ENCODE measurements around the gene ENPP6.

The ENPP6 gene

GRCh38 chr4:184122631-184123408 lies 94.9 kb downstream of the ENPP6 start:
- no peak for ATAC-seq
- TF ChIP-seq ZNF70 (CRISPR knock-in tag; IDR thresholded peaks at IDR 0.05) (no peak), ZNF8 (CRISPR knock-in tag; IDR thresholded peaks at IDR 0.05) (no peak), TCF4 (CRISPR knock-in tag; IDR thresholded peaks at IDR 0.05; ENCODE audit: borderline replicate concordance) (no peak), ZNF565 (CRISPR knock-in tag; conservative IDR thresholded peaks at IDR 0.05; ENCODE audit: low read depth) (no peak), TOX (CRISPR knock-in tag; IDR thresholded peaks at IDR 0.05; ENCODE audit: borderline replicate concordance) (no peak), PPARA (CRISPR knock-in tag; IDR thresholded peaks at IDR 0.05; ENCODE audit: borderline replicate concordance) (no peak), SNAI2 (CRISPR knock-in tag; IDR thresholded peaks at IDR 0.05) (no peak), ZFP3 (CRISPR knock-in tag; IDR thresholded peaks at IDR 0.05) (no peak), ISL1 (CRISPR knock-in tag; IDR thresholded peaks at IDR 0.05) (no peak), CSDC2 (CRISPR knock-in tag; IDR thresholded peaks at IDR 0.05) (no peak)
- TF ChIP-seq, protein P1, sequence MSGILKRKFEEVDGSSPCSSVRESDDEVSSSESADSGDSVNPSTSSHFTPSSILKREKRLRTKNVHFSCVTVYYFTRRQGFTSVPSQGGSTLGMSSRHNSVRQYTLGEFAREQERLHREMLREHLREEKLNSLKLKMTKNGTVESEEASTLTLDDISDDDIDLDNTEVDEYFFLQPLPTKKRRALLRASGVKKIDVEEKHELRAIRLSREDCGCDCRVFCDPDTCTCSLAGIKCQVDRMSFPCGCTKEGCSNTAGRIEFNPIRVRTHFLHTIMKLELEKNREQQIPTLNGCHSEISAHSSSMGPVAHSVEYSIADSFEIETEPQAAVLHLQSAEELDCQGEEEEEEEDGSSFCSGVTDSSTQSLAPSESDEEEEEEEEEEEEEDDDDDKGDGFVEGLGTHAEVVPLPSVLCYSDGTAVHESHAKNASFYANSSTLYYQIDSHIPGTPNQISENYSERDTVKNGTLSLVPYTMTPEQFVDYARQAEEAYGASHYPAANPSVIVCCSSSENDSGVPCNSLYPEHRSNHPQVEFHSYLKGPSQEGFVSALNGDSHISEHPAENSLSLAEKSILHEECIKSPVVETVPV (CRISPR knock-in tag; IDR thresholded peaks at IDR 0.05): no peak
- TF ChIP-seq, protein P2, sequence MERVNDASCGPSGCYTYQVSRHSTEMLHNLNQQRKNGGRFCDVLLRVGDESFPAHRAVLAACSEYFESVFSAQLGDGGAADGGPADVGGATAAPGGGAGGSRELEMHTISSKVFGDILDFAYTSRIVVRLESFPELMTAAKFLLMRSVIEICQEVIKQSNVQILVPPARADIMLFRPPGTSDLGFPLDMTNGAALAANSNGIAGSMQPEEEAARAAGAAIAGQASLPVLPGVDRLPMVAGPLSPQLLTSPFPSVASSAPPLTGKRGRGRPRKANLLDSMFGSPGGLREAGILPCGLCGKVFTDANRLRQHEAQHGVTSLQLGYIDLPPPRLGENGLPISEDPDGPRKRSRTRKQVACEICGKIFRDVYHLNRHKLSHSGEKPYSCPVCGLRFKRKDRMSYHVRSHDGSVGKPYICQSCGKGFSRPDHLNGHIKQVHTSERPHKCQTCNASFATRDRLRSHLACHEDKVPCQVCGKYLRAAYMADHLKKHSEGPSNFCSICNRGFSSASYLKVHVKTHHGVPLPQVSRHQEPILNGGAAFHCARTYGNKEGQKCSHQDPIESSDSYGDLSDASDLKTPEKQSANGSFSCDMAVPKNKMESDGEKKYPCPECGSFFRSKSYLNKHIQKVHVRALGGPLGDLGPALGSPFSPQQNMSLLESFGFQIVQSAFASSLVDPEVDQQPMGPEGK (CRISPR knock-in tag; IDR thresholded peaks at IDR 0.05; ENCODE audit: borderline replicate concordance): no peak

DNA sequence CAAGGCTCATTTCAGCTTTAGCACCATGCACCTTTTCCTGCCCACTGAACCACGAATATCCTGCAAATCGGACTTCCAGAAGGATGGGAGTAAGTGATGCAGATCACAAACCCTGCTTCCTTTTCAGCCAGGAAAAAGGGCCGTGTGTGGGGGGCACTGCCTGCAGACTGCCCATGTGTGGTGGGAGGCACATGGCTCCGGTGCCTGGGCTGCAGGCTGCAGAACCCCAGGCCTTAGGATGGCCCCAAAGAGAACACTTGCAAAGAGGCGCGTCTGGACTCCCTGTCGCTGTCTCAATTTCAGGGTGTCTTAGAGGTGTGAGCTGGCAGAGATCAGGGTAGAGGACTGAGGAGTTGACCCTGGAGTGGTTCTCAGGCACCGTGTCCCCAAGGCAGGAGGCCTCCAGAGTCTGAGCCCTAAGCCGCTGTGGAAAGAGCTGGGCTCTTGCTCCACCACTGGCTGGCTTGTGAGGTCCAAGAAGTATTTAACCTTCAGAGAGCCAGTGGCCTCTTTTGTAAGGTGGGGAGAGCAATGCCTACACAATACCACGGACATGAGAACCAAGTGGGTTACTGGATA lies 97.0 kb downstream of the ENPP6 start:
- no peak for ATAC-seq
- TF ChIP-seq, protein P2 (CRISPR knock-in tag; IDR thresholded peaks at IDR 0.05; ENCODE audit: borderline replicate concordance): no peak
- TF ChIP-seq ZC3H10 (CRISPR knock-in tag; IDR thresholded peaks at IDR 0.05): no peak
- TF ChIP-seq ZFP3 (CRISPR knock-in tag; IDR thresholded peaks at IDR 0.05): no peak
- TF ChIP-seq CSDC2 (CRISPR knock-in tag; IDR thresholded peaks at IDR 0.05): no peak
- TF ChIP-seq, protein P1 (CRISPR knock-in tag; IDR thresholded peaks at IDR 0.05): no peak
- no peak for TF ChIP-seq ZNF70 (CRISPR knock-in tag; IDR thresholded peaks at IDR 0.05)
- no peak for TF ChIP-seq RARB (CRISPR knock-in tag; IDR thresholded peaks at IDR 0.05)
- TF ChIP-seq, protein P3, sequence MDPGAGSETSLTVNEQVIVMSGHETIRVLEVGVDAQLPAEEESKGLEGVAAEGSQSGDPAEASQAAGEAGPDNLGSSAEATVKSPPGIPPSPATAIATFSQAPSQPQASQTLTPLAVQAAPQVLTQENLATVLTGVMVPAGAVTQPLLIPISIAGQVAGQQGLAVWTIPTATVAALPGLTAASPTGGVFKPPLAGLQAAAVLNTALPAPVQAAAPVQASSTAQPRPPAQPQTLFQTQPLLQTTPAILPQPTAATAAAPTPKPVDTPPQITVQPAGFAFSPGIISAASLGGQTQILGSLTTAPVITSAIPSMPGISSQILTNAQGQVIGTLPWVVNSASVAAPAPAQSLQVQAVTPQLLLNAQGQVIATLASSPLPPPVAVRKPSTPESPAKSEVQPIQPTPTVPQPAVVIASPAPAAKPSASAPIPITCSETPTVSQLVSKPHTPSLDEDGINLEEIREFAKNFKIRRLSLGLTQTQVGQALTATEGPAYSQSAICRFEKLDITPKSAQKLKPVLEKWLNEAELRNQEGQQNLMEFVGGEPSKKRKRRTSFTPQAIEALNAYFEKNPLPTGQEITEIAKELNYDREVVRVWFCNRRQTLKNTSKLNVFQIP (CRISPR knock-in tag; IDR thresholded peaks at IDR 0.05; ENCODE audit: borderline replicate concordance, low read depth): no peak

DNA sequence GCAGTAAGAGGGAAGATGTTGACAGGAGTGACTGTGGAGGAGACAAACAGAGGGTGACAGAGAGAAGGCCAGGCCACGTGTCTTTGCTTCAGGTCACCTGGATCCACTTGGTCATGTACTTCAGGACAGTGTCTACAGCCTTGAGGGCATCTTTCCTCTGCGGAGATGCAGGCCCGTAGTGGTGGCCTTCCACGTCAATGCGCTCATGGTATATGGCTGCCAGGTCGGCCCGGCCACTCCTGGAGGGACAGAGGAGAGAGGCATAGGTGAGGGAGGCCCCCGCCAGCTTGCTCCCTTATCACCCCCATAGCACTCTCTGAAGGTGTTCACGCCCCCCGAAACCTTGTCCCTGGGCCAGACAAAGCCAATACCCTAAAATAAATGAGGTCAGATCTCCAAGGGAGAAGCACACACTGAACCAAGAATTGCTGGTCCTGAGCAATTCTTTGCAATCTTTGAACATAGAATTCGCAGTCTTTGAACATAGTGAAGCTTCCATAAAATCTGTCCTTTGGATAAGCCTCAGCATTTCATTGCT lies 99.9 kb downstream of the ENPP6 start:
- no peak for ATAC-seq
- TF ChIP-seq ZC3H10 (CRISPR knock-in tag; IDR thresholded peaks at IDR 0.05) (no peak), GLIS3 (CRISPR knock-in tag; IDR thresholded peaks at IDR 0.05) (no peak), ISL1 (CRISPR knock-in tag; IDR thresholded peaks at IDR 0.05) (no peak), PPARA (CRISPR knock-in tag; IDR thresholded peaks at IDR 0.05; ENCODE audit: borderline replicate concordance) (no peak), ARNTL (CRISPR knock-in tag; IDR thresholded peaks at IDR 0.05; ENCODE audit: borderline replicate concordance, low read depth) (no peak)

DNA sequence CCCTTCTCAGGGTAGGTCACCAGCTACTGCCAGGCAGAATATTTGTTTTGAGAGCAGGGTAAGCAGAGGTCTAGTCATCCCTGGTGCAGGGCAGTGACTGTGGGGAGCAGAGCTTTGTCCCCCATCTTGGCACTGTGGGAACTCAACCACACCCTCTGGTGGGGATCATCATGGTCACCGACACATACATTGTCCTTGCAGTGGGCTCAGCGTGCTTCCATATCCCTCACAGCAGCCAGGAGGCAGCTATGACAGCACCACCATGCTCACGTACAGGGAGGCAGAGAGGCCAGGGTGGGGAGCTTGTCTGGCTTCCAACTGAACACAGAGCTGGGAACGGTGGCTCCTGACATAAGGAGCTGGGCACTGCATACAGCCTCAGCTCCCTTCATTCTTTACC lies 102.3 kb downstream of the ENPP6 start:
- no peak for TF ChIP-seq ZNF8 (CRISPR knock-in tag; IDR thresholded peaks at IDR 0.05)
- no peak for TF ChIP-seq RARB (CRISPR knock-in tag; IDR thresholded peaks at IDR 0.05)
- TF ChIP-seq TCF4 (CRISPR knock-in tag; IDR thresholded peaks at IDR 0.05; ENCODE audit: borderline replicate concordance): no peak
- no peak for TF ChIP-seq ARNTL (CRISPR knock-in tag; IDR thresholded peaks at IDR 0.05; ENCODE audit: borderline replicate concordance, low read depth)
- TF ChIP-seq ZFP30 (CRISPR knock-in tag; IDR thresholded peaks at IDR 0.05): no peak
- TF ChIP-seq ZC3H10 (CRISPR knock-in tag; IDR thresholded peaks at IDR 0.05): no peak
- ATAC-seq: no peak
